Adrenal gland (tissue), 5 donors: ENCODE results near the gene MAT1A.

Source experiments
- POLR2A ChIP-seq, 2 donors: fragments of 450-650 bp; IDR thresholded peaks; one replicate each; pipeline ENCODE4 v1.6.1; 2017; ENCODE audit warnings: antibody characterized with exemption in 2 of 2, mild to moderate bottlenecking in 2 of 2, moderate library complexity in 1 of 2
- TF ChIP-seq, protein P1 (sequence below), 6 experiments: fragments of 450-650 bp in 4 of 6; fragments of 200-600 bp in 2 of 6; sonication (generic) in 1 of 6; IDR thresholded peaks; 1 replicate in 5 of 6; 2 replicates in 1 of 6; pipeline versions ENCODE4 v1.5.1 to v1.8.0; 2016 to 2021; ENCODE audit warnings: antibody characterized with exemption in 6 of 6, mild to moderate bottlenecking in 2 of 6, moderate library complexity in 1 of 6
- donor health status: DM: no; HTN: no; CAD: no.

- no peak for TF ChIP-seq POLR2A (IDR thresholded peaks at IDR 0.05)
- TF ChIP-seq, protein P1, sequence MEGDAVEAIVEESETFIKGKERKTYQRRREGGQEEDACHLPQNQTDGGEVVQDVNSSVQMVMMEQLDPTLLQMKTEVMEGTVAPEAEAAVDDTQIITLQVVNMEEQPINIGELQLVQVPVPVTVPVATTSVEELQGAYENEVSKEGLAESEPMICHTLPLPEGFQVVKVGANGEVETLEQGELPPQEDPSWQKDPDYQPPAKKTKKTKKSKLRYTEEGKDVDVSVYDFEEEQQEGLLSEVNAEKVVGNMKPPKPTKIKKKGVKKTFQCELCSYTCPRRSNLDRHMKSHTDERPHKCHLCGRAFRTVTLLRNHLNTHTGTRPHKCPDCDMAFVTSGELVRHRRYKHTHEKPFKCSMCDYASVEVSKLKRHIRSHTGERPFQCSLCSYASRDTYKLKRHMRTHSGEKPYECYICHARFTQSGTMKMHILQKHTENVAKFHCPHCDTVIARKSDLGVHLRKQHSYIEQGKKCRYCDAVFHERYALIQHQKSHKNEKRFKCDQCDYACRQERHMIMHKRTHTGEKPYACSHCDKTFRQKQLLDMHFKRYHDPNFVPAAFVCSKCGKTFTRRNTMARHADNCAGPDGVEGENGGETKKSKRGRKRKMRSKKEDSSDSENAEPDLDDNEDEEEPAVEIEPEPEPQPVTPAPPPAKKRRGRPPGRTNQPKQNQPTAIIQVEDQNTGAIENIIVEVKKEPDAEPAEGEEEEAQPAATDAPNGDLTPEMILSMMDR (IDR thresholded peaks at IDR 0.05): no peak
Measured at GRCh38 chr10:80281784-80282765, 7.4 kb downstream of the MAT1A start.
